T1000 (cell line): ENCODE data around the gene SLC25A42.
"Not testable (repeated sequence)": the region's sequence is repeated elsewhere in the genome, so short reads cannot be mapped to it uniquely, and the experiment has no call there.

Experiments
- DNase-seq: peaks from one replicate; lab custom pipeline; 2025; ENCODE audit warnings: mixed read lengths; lab: John Stamatoyannopoulos, UW

SLC25A42 gene

DNA sequence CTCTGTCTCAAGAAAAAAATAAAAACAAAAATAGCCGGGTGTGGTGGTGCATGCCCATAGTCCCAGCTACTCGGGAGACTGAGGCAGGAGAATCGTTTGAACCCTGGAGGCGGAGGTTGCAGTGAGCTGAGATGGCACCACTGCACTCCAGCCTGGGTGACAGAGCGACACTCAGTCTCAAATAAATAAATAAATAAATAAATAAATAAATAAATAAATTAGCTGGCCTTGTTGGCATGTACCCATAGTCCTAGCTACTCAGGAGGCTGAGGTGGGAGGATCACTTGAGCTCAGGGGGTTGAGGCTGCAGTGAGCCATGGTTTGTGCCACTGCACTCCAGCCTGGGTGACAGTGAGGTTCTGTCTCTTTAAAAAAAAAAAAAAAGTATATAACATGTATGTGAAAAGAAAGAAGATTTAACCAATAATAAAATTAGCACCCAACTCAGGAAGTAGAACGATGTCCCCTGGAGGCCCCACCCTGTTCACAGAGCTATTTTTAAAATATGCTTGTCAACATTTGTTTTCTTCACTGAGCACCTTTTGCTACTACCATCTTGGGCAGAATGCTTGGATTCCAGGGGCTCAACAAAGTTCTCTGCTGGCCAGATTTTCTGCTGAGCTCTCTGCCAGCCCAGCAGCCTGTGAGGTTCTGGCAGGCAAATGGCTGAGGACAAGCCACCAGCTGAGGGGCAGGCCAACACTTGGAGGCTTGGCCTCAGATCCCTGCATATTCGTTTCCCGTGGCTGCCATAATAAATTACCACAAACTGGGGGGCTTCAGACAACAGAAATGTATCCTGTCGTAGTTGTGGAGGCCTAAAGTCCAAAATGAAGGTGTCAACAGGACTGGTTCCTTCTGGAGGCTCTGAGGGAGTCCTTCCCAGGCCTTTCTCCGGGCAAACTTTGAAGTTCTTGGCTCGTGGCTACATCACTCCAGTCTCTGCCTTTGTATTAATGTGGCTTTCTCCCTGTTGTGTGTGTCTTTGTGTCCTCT, 5.2 kb downstream of the SLC25A42 start:
- no peak for DNase-seq

DNA sequence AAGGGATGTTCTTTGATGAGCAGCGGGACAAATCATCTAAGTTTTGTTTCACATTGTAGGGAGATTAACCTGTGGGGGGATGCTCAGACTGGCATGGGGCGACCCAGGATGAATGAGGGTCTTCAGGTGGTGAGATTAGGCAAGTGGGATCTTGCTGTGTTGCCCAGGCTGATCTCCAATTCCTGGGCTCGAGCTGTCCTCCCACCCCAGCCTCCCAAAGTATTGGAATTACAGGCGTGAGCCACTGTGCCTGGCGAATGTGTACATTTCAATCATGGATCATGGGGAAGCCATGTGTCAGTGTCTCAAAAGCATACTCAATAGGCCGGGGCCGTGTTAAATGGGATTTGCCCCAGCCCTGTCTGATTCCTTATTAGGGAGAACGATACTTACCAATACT, 8.1 kb downstream of the SLC25A42 start:
- DNase-seq, result no peak

DNA sequence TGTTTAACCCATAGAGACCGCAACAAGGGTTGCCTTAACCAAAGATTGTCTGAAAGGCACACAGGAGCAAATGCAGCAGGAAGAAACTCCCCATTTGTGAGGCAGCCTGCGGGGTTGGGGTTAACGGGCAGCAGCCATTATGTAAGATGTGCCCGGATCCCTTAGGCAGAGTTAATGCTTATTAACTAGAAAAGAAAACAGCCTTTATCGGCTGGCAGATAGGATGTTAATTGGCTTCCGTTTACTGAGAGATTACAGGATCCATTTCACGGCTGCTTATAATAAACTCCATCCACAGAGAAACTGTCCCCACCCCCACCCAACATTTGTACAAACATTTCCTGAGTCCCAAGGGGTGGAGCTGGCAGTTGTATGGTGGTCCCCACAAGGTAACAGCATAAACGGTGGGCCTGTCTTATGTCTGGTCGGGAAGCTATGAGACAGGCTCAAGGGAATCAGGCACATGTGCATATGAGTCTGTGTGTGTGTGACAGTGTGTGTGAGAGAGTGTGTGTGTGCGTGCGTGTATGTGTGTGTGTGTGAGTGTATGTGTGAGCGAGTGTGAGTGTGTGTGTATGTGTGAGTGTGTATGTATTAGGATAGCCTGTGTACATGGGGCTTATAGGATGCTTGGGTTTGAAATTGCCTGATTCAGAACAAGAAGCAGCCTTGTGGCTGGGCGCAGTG, 10.5 kb downstream of the SLC25A42 start:
- no peak for DNase-seq

DNA sequence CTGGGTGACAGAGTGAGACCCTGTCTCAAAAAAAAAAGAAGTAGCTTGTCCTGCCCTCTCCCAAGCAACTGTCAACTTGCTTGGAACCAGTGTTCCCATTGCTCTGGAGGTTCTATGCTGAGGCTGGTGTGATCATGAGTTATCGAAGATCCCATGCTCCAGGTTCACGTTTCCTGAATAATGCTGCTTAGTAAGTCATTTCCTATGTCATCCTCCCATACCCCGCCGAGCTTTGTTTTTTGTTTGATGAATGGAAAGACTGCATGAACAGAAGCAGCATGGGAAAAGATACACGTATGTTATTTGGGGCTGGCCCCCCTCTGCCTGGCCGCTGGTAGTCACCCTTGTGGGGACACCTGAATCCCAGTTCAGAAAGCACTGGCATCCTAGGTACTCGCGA, 11.3 kb downstream of the SLC25A42 start:
- no peak for DNase-seq

DNA sequence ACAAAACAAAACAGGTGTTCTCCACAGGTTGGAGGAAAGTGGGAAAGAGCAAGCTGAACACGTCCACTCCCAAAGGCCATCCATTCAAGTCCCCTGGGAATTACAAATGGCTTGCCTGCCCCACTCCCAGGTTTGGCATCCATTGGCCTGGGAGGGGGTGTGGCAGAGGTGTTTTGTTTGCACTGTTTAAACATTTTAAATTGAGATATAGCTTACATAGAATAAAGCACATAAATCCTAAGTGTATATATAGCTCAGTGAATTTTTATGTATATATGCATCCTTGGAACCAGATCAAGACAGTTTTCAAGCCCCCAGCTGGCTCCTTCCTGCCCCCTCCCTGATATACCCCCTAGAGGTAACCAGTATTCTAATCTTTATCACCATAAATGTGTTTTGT, 12.7 kb downstream of the SLC25A42 start:
- no peak for DNase-seq

DNA sequence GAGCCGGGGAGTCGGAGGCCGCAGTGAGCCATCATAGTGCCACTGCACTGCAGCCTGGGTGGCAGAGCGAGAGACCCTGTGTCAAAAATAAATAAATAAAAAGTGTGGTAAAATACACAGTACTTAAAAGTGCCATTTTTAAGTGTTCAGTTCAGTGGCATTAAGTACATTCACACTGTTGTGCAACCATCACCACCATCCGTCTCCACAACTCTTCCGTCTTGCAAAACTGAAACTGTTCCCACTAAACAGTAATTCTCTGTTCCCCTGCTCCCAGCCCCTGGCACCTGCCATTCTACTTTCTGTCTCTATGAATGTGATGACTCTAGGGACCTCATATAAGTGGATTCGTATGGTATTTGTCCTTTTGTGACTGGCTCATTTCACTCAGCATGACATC, 13.3 kb downstream of the SLC25A42 start:
- no peak for DNase-seq

DNA sequence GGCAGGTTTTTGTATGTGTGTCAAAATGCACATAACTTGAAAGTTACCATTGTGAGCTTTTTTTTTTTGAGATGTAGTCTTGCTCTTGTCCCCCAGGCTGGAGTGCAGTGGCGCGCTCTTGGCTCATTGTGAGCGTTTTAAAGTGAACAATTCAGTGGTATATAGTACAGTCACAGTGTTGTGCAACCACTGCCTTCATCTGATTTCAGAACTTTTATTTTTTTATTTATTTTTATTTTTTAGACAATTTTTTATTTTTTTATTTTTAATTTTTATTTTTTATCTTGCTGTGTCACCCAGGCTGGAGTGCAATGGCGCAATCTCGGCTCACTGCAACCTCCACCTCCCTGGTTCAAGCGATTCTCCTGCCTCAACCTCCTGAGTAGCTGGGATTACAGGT, 15.0 kb downstream of the SLC25A42 start:
- DNase-seq, result no peak

DNA sequence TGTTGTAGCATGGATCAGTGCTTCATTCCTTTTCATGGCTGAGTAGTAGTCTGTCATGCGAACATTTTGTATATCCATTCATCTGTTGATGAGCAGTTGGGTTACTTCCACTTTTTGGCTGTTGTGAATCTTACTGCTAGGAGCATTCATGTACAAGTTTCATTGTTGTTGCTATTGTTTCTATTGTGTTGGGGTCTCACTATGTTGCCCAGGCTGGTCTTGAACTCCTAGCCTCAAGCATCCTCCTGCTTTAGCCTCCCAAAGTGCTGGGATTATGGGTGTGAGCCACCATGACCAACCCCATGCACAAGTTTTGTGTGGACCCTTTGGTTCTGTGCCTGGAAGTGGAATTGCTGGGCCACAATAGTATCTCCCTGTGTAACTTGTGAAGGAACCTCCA, 15.8 kb downstream of the SLC25A42 start:
- no peak for DNase-seq

DNA sequence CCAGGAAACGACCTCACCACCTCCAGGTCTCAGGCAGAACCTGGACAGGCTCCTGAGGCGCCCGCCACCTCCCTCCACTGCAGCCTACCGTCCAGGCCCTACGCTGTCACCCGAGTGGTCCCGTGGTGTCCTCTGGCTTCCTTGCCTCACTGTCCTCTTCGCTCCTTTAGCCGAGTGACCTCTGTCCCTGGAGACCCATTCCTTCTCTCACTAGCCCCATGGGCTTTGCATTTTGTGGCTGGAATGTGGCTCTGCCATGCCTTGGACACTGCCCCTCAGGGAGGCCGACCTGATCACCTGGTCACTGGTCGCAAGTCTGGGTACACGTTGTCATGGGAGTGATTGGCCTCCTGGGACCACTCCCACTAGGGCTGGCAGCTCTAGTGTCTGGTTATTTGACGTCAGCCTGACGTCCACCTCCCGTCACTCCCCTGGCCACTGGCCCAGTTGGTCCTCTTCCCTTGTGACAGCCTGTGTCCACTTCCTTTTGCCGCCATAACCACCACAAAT, 17.9 kb downstream of the SLC25A42 start:
- no peak for DNase-seq

DNA sequence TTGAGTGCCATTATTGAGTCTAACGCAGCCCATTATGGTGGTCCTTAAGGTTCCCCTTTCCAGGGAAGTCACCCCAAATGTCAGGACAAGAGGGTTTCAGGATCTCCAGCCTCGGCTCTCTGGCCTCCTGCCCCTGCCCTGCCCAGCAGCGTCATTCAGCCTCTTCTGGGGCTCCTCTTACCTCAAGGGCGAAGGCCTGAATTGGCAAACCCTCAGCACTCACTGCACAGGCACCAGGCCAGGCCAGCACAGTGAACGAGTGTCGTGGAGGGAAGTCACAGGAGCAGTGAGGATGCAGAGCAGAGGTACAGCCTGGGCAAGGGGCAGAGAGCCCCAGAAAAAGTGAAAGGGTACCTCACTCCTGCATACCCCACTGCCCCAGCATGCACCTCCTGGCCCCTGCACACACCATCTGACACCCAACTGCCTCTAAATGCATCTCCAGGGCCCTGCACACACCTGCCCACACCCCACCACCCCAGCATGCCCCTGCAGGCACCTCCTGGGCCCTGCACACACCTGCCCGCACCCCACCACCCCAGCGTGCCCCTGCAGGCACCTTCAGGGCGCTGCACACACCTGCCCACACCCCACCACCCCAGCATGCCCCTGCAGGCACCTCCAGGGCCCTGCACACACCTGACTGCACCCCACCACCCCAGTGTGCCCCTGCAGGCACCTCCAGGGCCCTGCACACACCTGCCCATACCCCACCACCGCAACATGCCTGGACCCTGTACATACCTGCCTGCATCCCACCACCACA, 19.8 kb downstream of the SLC25A42 start:
- DNase-seq, result no peak

DNA sequence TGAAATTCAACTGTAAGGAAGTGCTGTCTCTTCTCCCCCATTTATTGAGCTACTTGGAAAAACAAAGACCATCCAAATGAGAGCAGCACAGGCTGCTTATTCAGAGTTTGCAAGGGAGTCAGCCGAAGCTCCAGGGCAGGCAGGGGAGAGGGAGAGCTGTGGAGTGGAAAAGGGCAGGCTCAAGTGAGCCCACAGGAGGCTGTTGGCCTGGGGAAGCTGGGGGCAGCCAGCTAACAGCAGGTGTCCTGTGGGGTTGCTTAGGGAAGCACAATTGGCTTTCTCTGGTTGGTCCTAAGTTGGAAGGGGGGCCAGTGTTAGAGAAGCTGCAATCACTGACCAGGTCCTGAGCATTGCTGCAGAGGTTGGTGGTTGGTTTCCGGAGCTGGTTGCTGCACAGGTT, 23.9 kb downstream of the SLC25A42 start:
- DNase-seq, result no peak

DNA sequence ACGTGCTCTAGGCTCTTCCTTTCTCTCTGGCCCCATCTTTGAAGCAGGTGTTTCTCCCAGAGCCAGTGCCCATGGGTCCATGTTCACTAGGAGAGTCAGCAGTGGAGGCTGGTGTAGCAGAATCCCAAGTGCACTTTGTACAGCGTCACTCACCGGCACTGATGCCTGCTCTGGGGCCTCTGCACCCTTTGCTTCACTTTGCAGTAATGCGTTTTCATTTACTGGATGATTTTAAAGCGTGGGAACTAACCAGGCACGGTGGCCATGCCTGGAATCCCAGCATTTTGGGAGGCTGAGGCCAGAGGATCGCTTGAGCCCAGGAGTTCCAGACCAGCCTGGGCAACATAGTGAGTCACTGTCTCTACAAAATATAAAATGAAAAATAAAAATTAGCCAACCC, 30.7 kb downstream of the SLC25A42 start:
- no peak for DNase-seq

DNA sequence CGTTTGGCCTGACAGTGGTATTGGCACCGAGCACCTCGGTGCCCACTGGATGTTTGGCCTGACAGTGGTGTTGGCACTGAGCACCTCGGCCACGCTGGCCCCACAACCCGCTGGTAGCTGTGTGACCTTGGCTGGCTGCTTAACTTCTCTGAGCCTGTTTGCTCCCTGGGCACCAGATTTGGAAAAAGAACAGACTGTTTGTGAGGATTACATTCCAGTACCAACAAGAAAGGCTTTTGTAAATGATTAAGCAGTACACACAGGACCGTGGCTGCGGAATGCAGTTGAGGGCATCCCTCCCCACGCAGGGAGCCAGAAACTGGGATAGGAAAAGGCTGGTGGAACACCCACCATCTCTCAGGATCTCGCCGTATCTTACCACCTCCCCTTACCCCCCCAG, 31.9 kb downstream of the SLC25A42 start:
- no peak for DNase-seq

DNA sequence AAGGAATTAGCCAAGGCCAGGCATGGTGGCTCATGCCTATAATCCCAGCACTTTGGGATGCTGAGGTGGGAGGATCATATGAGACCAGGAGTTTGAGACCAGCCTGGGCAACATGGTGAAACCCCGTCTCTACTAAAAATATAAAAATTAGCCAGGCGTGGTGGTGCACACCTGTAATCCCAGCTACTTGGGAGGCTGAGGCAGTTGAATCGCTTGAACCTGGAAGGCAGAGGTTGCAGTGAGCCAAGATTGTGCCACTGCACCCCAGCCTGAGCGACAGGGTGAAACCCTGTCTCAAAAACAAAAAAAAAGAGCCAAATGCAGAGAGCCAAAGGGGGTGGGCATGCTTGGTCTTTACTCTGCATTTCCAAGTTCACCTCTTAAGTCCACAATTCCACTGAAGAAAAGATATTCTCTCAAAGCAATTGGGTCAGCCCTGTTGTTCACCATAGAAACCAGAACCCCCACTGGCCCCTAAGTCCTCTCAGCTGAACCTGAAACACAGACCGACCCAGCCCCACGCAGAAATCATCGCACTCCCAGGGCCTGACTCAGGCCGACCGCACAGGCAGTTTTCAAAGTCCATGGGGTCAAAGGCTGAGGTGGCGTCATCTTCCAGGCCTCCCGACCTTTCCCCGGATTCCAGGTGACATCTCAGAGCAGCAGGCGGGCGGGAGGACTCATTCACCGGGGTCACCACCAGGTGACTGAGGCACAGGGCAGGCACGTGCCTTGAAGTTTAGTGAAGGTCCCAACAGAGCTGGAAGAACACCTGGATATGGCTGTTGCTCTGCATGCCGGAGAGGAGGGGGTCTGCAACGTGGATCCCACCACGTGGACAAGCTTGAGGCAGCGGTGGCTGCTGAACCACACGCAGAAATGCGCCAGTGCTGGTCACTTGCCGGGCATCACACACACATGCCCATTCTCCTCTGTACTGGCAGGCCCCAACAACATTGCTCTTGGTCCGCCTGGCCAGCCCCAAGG, 33.1 kb downstream of the SLC25A42 start:
- no peak for DNase-seq

DNA sequence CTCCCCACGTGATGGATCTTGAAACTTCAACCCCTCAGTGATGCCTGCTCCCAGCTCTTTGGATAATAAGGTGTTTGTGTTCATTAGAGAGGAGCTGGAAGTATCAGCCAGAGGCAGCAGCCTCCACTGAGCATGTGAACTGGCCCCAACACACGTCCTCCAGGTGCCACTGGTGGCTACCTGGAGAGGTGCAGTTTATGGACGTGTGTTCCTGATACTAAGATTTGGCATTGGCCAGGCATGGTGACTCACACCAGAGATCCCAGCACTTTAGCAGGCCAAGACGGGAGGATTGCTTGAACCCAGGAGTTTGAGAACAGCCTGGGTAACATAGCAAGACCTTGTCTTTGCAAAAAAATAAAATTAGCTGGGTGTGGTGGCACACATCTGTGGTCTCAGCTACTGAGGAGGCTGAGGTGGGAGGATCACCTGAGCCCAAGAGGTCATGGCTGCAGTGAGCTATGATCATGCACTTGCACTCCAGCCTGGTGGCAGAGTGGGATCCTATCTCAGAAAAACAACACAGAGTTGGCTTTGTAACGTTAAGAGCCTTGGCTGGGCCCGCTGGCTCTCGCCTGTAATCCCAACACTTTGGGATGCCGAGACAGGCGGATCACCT, 34.4 kb downstream of the SLC25A42 start:
- DNase-seq, result no peak

DNA sequence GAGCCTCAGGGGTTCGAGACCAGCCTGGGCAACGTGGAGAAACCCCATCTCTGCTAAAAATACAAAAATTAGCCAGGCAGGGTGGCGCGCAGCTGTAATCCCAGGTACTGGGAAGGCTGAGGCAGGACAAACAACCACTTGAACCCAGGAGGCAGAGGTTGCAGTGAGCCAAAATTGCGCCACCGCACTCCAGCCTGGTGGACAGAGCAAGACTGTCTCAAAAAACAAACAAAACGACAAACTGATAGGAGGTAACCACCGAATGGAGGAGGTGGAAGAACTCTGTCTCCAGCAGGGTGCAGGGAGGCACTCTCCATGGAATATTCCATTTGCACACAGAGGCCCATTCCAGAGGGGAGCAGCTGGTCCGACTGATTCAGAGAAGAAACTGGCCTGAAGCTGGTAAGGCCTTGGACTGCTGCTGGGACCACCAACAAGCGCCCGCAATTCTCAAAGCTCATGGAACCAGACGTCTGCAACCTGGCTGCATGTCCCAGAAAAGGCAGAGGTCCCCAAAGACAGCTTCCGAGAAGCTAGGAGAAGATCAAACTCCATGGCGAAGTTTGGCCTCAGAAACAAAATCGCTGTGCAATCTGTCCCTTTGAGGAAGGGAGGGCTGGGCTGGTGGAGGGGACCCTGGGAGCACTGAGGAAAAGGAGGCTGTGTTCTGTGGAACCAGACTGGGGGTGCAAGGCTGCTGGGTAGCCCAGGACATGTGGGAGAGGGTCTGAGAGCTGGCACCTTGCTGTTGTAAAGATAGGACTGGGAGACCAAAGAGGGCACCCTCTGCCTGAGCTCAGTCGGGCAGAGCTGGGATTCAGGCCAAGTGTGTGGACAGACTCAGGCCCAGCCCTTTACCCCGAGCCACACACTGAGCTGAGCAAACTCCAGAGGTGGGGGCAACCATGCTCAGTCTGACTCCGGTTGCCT, 35.2 kb downstream of the SLC25A42 start:
- no peak for DNase-seq

DNA sequence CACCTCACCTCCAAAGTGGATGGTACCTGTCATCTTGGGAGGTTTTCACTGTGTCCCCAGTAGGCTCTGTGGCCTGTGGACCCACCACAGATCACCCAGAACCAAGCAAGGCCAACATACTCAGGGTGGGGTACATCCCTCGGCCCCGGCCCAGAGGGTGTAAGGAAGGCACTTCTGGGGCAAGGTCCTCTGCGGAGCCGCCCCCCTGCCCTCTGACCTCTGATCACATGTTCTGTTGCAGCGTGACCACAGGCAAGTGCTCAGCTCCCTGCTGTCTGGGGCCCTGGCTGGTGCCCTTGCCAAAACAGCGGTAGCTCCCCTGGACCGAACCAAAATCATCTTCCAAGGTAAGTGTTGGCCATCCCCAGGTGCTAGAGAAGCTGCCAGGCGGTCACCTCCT, 37.7 kb downstream of the SLC25A42 start:
- no peak for DNase-seq

DNA sequence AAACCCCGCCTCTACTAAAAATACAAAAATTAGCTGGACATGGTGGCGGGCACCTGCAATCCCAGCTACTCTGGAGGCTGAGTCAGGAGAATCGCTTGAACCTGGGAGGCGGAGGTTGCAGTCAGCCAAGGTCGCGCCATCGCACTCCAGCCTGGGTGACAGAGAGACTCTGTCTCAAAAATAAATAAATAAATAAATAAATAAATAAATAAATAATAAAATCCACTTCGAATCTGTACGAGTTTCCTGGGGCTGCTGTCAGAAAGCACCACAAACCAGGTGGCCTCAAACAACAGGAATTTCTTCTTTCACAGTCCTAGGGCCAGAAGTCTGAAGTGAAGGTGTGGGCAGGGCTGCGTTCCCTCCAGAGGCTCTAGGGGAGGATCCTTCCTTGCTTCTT, 38.8 kb downstream of the SLC25A42 start:
- not testable (repeated sequence) for DNase-seq

DNA sequence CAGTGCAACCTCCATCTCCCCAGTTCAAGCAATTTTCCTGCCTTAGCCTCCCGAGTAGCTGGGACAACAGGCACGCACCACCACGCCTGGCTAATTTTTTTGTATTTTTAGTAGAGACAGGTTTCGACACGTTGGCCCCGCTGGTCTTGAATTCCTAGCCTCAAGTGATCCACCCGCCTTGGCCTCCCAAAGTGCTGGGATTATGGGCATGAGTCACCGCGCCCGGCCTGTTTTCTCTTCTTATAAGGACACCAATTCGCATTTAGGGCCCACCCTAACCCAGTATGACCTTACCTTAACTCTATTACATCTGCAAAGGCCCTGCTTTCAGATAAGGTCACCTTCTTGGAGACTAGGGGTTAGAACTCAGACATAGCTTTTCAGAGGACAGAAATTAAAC, 39.4 kb downstream of the SLC25A42 start:
- DNase-seq, result no peak
